HG03460 (cell line): ENCODE measurements around the gene RBM12.
A peak's percentile ranks its signal among the peaks of the same experiment; 100 is the strongest.
"Not testable (repeated sequence)": the region's sequence is repeated elsewhere in the genome, so short reads cannot be mapped to it uniquely, and the experiment has no call there.

Source experiments
- ATAC-seq: cut with Tn5 transposase; IDR thresholded peaks from one replicate; pipeline ENCODE4 v1.9.1; 2021; ENCODE audit not compliant: unreplicated experiment

RBM12 gene

GRCh38 chr20:35699127-35699956 lies 34.6 kb upstream of the RBM12 start, which contains the start of the genes NFS1 and ROMO1:
TSS of gene NFS1 (minus strand) at chr20:35699352. CDS start at chr20:35699288, 64 bp downstream.
TSS of gene ROMO1 (plus strand) at chr20:35699405. CDS start at chr20:35699633, 228 bp downstream.
- peak; percentile 87 for ATAC-seq

- peak; percentile 30 for ATAC-seq
Measured at GRCh38 chr20:35698298-35699126, 33.8 kb upstream of the RBM12 start.

GRCh38 chr20:35697696-35698297 lies 33.1 kb upstream of the RBM12 start:
- ATAC-seq = no peak

GRCh38 chr20:35695978-35696377 lies 31.3 kb upstream of the RBM12 start:
- ATAC-seq = no peak

GRCh38 chr20:35695245-35695749 lies 30.6 kb upstream of the RBM12 start:
- no peak for ATAC-seq

DNA sequence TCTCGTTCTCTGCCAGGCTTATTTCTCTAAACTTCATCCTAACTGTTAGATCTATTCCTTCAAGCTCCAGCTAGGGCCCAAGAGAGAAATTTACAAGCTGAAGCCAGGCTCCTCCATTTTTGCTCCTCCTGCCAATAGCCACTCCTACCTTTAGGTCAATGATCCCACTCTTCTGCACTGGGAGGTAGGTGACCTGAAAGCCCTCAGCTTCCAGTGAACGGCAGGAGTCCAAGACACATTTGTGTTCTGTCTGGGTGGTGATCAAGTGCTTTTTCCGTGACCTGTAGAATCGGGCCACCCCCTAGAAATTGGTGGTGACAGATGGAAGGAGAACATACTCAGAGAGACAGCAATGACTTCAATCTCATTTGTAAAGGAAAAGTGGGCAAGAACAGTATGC lies 25.6 kb upstream of the RBM12 start:
- ATAC-seq = no peak

DNA sequence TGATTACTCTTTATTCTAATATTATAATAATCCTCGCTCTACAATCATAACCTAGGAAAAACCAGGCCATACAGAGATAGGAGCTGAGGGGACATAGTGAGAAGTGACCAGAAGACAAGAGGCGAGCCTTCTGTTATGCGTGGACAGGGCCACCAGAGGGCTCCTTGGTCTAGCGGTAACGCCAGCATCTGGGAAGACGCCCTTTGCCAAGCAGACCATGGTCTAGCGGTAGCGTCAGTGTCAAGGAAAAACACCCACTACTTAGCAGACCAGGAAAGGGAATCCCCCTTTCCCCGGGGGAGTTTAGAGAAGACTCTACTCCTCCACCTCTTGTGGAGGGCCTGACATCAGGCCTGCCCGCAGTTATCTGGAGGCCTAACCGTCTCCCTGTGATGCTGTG lies 22.2 kb upstream of the RBM12 start:
- not testable (repeated sequence) for ATAC-seq

- ATAC-seq = not testable (repeated sequence)
Measured at GRCh38 chr20:35685368-35685767, 20.7 kb upstream of the RBM12 start.

DNA sequence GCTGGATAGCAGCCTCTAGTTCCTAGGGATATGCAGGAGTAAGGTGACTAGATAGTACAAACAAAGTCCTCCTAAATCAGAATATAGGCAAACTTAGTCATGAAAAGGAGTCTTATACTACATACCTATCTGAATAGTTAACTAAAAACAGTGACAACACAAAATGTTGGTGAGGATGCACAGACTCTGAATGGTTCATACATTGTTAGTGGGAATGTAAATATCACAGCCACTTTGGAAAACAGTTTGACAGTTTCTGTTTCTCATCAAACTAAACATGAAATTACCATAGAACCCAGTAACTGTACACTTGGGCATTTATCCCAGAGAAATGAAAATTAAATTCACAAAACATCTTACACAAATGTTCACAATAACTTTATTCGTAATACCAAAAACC lies 17.3 kb upstream of the RBM12 start:
- no peak for ATAC-seq

- ATAC-seq = no peak
Measured at GRCh38 chr20:35680452-35681183, 15.9 kb upstream of the RBM12 start.

DNA sequence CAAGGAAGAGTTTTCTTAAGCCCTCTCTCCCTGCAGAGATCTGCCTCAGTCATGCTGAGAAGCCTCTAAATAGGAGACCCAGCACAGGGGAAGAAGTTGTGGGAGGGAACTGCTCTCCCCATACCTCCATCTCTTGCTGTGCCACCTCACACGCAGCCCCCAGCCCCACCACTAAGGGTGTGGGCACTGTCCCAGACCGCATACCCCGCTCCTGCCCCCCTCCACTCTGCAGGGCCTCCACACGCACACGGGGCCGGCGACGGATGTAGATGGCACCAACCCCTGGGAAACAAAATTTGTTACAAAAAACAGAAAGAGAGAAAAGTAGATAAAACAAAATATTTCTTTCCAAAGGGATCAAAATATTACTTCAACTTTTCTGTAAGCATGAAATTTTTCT lies 10.2 kb upstream of the RBM12 start:
- no peak for ATAC-seq

- ATAC-seq = no peak
Measured at GRCh38 chr20:35673884-35674283, 9.2 kb upstream of the RBM12 start.

DNA sequence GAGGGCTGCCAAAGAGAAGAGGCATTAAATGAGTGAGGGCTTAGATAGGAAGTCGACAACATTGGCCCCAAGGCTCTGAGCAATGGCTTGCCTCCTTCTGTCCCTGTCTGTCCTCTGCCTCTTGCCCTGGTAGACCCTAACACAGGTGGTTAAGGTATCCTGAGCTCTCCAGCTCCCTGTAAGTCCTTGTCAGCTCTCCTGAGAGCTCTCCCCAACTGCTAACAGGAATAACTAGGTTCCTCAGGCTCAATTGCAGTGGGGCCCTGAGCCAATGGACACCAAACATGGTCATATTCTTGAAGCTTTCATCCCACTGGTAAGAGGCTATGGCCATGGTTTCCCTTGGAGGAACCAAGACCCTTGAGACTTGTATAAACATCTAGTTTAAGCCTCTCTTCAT lies 5.0 kb upstream of the RBM12 start:
- no peak for ATAC-seq

- no peak for ATAC-seq
Measured at GRCh38 chr20:35669221-35669620, 4.5 kb upstream of the RBM12 start.

DNA sequence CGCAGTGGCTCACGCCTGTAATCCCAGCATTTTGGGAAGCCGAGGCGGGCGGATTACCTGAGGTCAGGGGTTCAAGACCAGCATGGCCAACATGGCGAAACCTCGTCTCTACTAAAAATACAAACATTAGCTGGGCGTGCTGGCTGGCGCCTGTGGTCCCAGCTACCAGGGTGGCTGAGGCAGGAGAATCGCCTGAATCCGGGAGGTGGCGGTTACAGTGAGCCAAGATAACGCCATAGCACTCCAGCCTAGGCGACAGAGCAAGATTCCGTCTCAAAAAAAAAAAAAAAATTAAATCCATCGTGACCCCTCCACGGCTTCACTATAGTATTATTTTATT lies 1.2 kb upstream of the RBM12 start:
- no peak for ATAC-seq

DNA sequence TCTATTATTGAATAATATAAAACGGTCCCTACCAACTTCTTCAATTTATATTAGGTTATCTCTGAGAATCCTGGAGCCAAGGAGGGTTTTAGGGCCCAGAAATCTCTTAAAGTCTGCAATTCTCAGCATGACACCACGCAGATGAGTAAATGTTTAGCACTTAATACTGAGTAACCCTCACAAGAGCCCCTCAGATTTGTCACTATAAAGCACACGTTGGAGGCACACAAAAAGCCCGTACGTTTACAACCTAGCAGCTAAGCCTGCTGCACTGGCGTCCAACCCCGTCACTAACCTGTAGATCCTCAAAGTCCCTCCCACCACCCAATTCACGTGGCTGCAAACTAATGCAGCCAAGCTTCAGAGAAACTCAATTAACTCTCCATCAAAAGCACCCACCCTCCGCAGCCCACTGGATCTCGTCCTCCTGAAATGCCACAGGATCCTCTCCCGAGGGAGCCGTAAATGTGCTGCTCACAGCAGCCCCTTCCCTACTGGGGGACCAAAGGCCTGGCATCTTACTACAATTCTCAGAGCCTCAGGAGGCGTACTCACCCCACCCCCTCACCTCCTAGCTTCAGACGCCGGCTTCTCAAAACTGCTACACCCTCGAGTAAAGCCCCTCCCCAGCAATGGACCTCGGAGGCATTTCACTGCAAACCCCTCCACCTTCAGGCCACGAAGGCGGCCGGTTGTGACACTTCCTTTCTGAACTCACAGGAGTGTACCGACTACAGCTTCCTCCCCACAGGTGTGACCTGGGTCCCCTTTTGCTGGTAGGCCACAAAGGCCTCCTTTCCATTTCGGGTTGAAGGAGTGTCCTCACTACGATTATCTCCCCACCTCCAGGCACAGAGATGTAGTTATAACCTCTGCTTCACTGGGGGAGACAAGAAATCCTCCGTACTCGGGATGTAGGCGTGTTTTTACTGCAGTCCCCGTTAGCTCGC lies 909 bp downstream of the RBM12 start:
- peak; percentile 27 for ATAC-seq

GRCh38 chr20:35662551-35662950 lies 2.1 kb downstream of the RBM12 start:
- no peak for ATAC-seq

GRCh38 chr20:35661908-35662307 lies 2.8 kb downstream of the RBM12 start:
- no peak for ATAC-seq

- ATAC-seq = no peak
Measured at GRCh38 chr20:35661053-35661452, 3.6 kb downstream of the RBM12 start.
